T follicular helper cell (primary cell): ENCODE results near the gene JRKL.
"Not testable (repeated sequence)": the region's sequence is repeated elsewhere in the genome, so short reads cannot be mapped to it uniquely, and the experiment has no call there.

Experiments used
- DNase-seq: peaks from one replicate; pipeline ENCODE4 v3.0.0-alpha.2; 2020; ENCODE audit warnings: low read depth

The JRKL gene

GRCh38 chr11:96394773-96395172, 5.0 kb downstream of the JRKL start:
- DNase-seq = no peak

DNA sequence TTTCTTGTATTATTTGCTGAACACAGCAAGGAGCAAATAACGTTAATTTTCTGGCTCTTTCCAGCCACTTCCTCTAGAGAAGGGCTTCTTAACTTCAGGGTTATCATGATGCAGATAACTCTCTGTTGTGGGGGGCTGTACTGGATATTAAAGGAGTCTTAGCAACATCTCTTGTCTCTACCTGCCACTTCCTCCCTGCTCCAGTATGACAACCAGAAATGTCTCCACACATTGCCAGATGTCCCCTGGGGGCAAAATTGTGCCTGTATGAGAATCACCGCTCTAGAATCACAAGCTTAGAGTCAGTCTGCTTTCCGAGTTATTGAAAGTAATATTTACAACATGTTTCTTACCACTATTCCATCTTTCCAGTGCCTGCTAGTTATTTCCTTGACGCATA, 6.8 kb downstream of the JRKL start:
- DNase-seq = no peak

DNA sequence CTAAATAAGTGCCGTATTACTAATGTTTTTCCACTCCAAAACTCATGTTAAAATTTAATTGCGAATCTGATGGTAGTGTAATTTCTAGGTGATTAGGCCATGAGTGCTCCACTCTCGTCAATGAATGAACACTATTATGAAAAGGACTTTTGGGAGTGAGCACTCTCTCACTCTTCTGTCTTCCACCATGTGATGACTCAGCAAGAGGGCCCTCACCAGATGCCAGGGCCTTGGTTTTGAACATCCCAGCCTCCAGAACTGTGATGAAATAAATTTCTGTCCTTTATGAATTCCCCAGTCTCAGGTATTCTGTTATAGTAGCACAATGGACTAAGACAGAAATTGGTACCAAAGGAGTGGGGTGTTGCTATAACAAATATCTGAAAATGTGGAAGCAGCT, 8.1 kb downstream of the JRKL start:
- DNase-seq = no peak

GRCh38 chr11:96400697-96401096, 10.9 kb downstream of the JRKL start:
- DNase-seq = no peak

GRCh38 chr11:96411412-96411811, 21.6 kb downstream of the JRKL start:
- DNase-seq = not testable (repeated sequence)

DNA sequence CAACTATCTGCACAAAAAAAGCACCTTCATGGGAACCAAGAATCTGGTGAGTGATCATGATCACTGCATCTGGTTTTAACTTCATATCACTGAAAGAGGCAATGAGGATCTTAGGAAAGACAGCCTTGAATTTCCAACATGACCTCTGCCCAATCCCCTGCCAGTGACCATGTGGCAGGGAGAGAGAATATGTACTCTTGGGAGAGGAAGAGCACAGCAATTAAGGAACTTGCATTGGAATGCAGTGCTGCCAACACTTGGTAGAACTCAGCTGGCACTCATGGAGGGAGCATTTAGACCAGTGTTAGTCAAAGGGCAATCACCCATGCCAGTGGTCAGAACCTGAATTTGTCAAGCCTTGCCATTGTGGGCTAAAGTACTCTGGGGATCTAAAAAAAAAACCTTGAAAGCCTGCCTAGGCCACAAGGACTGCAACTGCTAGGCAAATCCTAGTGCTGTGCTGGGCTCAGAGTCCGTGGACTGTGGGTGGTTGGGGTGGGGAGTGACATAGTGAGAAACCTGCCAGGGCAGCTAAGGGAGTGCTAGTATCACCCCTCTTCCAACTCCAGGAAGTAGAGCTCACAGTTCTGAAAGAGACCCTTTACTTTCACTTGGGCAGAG, 23.1 kb downstream of the JRKL start:
- DNase-seq = no peak

DNA sequence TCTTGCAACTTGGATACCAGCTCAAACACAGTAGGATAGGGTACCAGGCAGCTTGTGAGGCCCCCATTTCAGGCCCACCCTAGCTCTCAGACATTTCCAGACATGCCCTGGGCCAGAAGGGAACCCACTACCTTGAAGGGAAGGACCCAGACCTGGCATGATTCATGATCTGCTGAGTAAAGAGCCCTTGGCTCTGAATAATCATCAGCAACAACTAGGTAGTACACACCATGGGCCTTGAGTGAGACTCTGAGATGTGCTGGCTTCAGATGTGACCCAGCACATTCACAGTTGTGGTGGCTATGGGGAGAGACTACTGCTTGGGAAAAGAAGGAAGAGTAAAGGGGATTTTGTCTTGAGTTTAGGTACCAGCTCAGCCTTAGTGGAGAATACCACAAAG, 23.6 kb downstream of the JRKL start:
- no peak for DNase-seq

- no peak for DNase-seq
Observed at GRCh38 chr11:96424693-96425092, 34.9 kb downstream of the JRKL start.

DNA sequence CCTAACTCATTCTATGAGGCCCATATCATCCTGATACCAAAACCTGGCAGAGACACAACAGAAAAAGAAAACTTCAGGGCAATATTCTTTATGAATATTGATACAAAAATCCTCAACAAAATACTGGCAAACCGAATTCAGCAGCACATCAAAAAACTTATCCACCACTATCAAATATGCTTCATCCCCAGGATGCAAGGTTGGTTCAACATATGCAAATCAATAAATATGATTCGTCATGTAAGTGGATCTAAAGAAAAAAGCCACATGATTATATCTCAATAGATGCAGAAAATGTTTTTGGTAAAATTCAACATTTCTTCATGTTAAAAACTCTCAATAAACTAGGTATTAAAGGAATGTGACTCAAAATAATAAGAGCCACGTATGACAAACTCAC, 40.9 kb downstream of the JRKL start:
- DNase-seq = no peak

DNA sequence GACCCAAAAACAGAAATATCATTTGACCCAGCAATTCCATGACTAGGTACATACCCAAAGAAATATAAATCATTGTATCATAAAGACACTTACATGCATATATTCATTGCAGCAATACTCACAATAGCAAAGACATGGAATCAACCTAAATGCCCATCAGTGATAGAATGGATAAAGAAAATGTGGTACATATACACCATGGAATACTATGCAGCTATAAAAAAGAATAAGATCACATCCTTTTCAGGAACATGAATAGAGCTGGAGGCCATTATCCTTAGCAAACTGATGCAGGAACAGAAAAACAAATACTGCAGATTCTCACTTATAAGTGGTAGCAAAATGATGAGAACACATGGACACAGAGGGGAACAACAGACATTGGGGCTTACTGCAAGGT, 42.8 kb downstream of the JRKL start:
- not testable (repeated sequence) for DNase-seq
